OCI-LY1 (cell line): ENCODE data around the gene TTC9C.

Source experiments
- H2AFZ ChIP-seq: fragments of 200-600 bp; sonication (generic), shearing (Covaris generic); 2 replicates; pipeline ENCODE4 v1.6.0; 2014; ENCODE audit warnings: antibody characterized with exemption, mild to moderate bottlenecking, low read length
- H3F3A ChIP-seq: fragments of 200-600 bp; sonication (generic), shearing (Covaris generic); 2 replicates; pipeline ENCODE4 v1.6.0; 2014; ENCODE audit warnings: mild to moderate bottlenecking, antibody characterized with exemption, low read length, moderate library complexity; ENCODE audit not compliant: insufficient read depth
- H3K27ac ChIP-seq: fragments of 200-600 bp; sonication (generic); 2 replicates; pipeline ENCODE4 v1.5.1; 2014; ENCODE audit warnings: low read length, mixed run types, mild to moderate bottlenecking, low read depth; ENCODE audit not compliant: poor library complexity, severe bottlenecking
- H3K27me3 ChIP-seq: fragments of 200-600 bp; sonication (generic); 2 replicates; pipeline ENCODE4 v1.6.0; 2014; ENCODE audit warnings: antibody characterized with exemption, mild to moderate bottlenecking, low read length, moderate library complexity; ENCODE audit not compliant: insufficient read depth
- H3K36me3 ChIP-seq: fragments of 200-600 bp; sonication (generic); 2 replicates; pipeline ENCODE4 v1.6.1; 2014; ENCODE audit warnings: mild to moderate bottlenecking, antibody characterized with exemption, low read length, moderate library complexity, mixed read lengths; ENCODE audit not compliant: insufficient read depth
- H3K4me1 ChIP-seq: fragments of 200-600 bp; sonication (generic); 2 replicates; pipeline ENCODE4 v1.5.1; 2014; ENCODE audit warnings: mild to moderate bottlenecking, low read length, moderate library complexity; ENCODE audit not compliant: insufficient read depth, severe bottlenecking
- H3K4me2 ChIP-seq: fragments of 200-600 bp; sonication (generic), shearing (Covaris generic); 2 replicates; pipeline ENCODE4 v1.6.1; 2014; ENCODE audit warnings: low read length
- H3K4me3 ChIP-seq: fragments of 200-600 bp; sonication (generic); 2 replicates; pipeline ENCODE4 v1.5.1; 2014; ENCODE audit warnings: low read length, low read depth, mild to moderate bottlenecking, mixed read lengths; ENCODE audit not compliant: poor library complexity, severe bottlenecking
- H3K79me2 ChIP-seq: fragments of 200-600 bp; shearing (Covaris generic); 2 replicates; pipeline ENCODE4 v1.6.1; 2016; ENCODE audit warnings: mixed run types, low read length, mixed read lengths; ENCODE audit not compliant: insufficient read depth
- H3K9ac ChIP-seq: fragments of 200-600 bp; sonication (generic), shearing (Covaris generic); 2 replicates; pipeline ENCODE4 v1.6.1; 2014; ENCODE audit warnings: mild to moderate bottlenecking, low read length, mixed read lengths
- H3K9me2 ChIP-seq: fragments of 200-600 bp; sonication (generic), shearing (Covaris generic); 2 replicates; pipeline ENCODE4 v1.6.1; 2014; ENCODE audit warnings: low read depth, mild to moderate bottlenecking, low read length, mixed read lengths
- H3K9me3 ChIP-seq: fragments of 200-600 bp; shearing (Covaris generic); 2 replicates; pipeline ENCODE4 v1.6.1; 2014; ENCODE audit warnings: low read length, mixed read lengths
- H4K20me1 ChIP-seq: fragments of 200-600 bp; sonication (generic), shearing (Covaris generic); 2 replicates; pipeline ENCODE4 v1.6.0; 2016; ENCODE audit warnings: mild to moderate bottlenecking, low read length; ENCODE audit not compliant: insufficient read depth
- CTCF ChIP-seq: fragments of 200-600 bp; sonication (generic), shearing (Covaris generic); IDR thresholded peaks from 2 replicates; pipeline ENCODE4 v1.5.1; 2017; ENCODE audit warnings: mild to moderate bottlenecking, antibody characterized with exemption, low read length, moderate library complexity, mixed read lengths
- EZH2 ChIP-seq: fragments of 200-600 bp; sonication (generic), shearing (Covaris generic); IDR thresholded peaks from 2 replicates; pipeline ENCODE4 v1.8.0; 2017; ENCODE audit warnings: borderline replicate concordance, mixed run types, mild to moderate bottlenecking, antibody characterized with exemption, low read length, moderate library complexity, mixed read lengths

TTC9C gene

GRCh38 chr11:62775646-62776045 lies 47.4 kb downstream of the TTC9C start:
- Histone ChIP-seq H3K36me3 (peaks cover 14% of the 10 kb centered on the region; the same call in 1 of the 2 replicates), H3K9me3 (no peaks in the 10 kb centered on the region), H3K9me2 (no peaks in the 10 kb centered on the region), H4K20me1 (no peaks in the 10 kb centered on the region), H3K4me3 (no peak overlapping the region), H3K27ac (no peak overlapping the region), H3K4me2 (no peak overlapping the region), H3F3A (no peaks in the 10 kb centered on the region), H3K9ac (no peak overlapping the region), H3K79me2 (no peaks in the 10 kb centered on the region), H2AFZ (no peak overlapping the region), H3K4me1 (peaks cover 16% of the 10 kb centered on the region), H3K27me3 (no peaks in the 10 kb centered on the region)
- TF ChIP-seq EZH2 (no peak), CTCF (no peak)

GRCh38 chr11:62777389-62777788 lies 49.1 kb downstream of the TTC9C start:
- Histone ChIP-seq H3K9me2 (no peaks in the 10 kb centered on the region), H3F3A (no peaks in the 10 kb centered on the region), H3K36me3 (peaks cover 22% of the 10 kb centered on the region; the same call in 1 of the 2 replicates), H3K9ac (no peak overlapping the region), H3K9me3 (no peaks in the 10 kb centered on the region), H4K20me1 (no peaks in the 10 kb centered on the region), H3K79me2 (no peaks in the 10 kb centered on the region), H2AFZ (no peak overlapping the region), H3K27ac (no peak overlapping the region), H3K4me1 (peaks cover 3% of the 10 kb centered on the region), H3K27me3 (no peaks in the 10 kb centered on the region), H3K4me3 (no peak overlapping the region), H3K4me2 (no peak overlapping the region)
- no peak for TF ChIP-seq EZH2
- no peak for TF ChIP-seq CTCF

GRCh38 chr11:62778441-62778840 lies 50.2 kb downstream of the TTC9C start:
- Histone ChIP-seq H3K4me2 (no peak overlapping the region), H3K36me3 (peaks cover 28% of the 10 kb centered on the region; the same call in 1 of the 2 replicates), H3K9me2 (no peaks in the 10 kb centered on the region), H3K4me3 (no peak overlapping the region), H4K20me1 (no peaks in the 10 kb centered on the region), H3K4me1 (no peaks in the 10 kb centered on the region), H3F3A (no peaks in the 10 kb centered on the region), H3K79me2 (no peaks in the 10 kb centered on the region), H2AFZ (no peak overlapping the region), H3K27ac (no peak overlapping the region), H3K9ac (no peak overlapping the region), H3K27me3 (no peaks in the 10 kb centered on the region), H3K9me3 (no peaks in the 10 kb centered on the region)
- TF ChIP-seq EZH2 (no peak), CTCF (no peak)
